Measurements from ENCODE around the gene OSBP.

DNA sequence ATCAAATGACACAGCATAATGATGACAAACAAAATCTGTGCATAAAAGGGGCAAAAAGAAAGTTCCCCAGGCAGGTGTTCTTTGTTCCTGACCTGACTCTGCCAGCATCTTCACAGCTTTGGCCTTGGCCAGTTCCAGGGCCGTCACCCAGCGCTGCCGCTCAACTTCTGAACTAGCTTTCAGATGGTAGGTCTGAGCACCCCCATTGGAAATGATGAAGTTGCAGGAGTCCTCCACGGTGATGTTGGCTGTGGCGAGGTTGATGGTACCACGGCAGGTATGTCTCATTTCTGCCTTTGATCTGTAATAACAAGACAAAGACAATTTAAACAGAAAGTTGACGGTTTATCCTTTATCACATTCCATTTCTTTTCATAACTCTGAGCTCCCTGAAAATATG, 5.3 kb downstream of the OSBP start:
- TF ChIP-seq POLR2AphosphoS5 (IDR thresholded peaks at IDR 0.05; ENCODE audit: low read depth, low read length) (no peak), ZFX (IDR thresholded peaks at IDR 0.05) (no peak), POLR2A (IDR thresholded peaks at IDR 0.05; ENCODE audit: borderline replicate concordance, extremely low read depth, insufficient read depth, insufficient read length) (no peak), EZH2 (IDR thresholded peaks at IDR 0.05) (no peak)
- TF ChIP-seq, protein P1, sequence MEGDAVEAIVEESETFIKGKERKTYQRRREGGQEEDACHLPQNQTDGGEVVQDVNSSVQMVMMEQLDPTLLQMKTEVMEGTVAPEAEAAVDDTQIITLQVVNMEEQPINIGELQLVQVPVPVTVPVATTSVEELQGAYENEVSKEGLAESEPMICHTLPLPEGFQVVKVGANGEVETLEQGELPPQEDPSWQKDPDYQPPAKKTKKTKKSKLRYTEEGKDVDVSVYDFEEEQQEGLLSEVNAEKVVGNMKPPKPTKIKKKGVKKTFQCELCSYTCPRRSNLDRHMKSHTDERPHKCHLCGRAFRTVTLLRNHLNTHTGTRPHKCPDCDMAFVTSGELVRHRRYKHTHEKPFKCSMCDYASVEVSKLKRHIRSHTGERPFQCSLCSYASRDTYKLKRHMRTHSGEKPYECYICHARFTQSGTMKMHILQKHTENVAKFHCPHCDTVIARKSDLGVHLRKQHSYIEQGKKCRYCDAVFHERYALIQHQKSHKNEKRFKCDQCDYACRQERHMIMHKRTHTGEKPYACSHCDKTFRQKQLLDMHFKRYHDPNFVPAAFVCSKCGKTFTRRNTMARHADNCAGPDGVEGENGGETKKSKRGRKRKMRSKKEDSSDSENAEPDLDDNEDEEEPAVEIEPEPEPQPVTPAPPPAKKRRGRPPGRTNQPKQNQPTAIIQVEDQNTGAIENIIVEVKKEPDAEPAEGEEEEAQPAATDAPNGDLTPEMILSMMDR (IDR thresholded peaks at IDR 0.05 in 2 of 3, conservative IDR thresholded peaks at IDR 0.05 in 1 of 3; ENCODE audit: borderline replicate concordance in 1 of 3, insufficient read depth in 1 of 3, low read depth in 2 of 3, low read length in 2 of 3) = no peak
